Caco-2 (cell line): ENCODE results near the gene RRP8. TPM values are rescaled to one million over a fixed set of nuclear protein-coding genes. Genes with fewer than 3 reads are reported as not detected.

ENCODE experiments used
- BruUV-seq: library from RNA; stranded (reverse); fragments of 400-500 nt; replicated peaks from 2 replicates; lab custom pipeline; 2021; lab: Mats Ljungman, UMichigan
- CTCF ChIA-PET: fragments of 300-600 bp; sonication (Branson Sonifier 250); formaldehyde crosslinking; loops from one replicate; lab custom pipeline; 2022; ENCODE audit warnings: antibody characterized with exemption; lab: Charles Lee
- POLR2A ChIA-PET: fragments of 300-600 bp; sonication (Branson Sonifier 250); formaldehyde crosslinking; loops from one replicate; lab custom pipeline; 2022; ENCODE audit warnings: antibody characterized with exemption; lab: Charles Lee
- DNase-seq, 2 experiments: peaks; one replicate each; pipeline versions ENCODE4 v3.0.0 to v3.0.0-alpha.2; 2020 to 2022
- H3K27me3 ChIP-seq: replicated peaks from 2 replicates; pipeline ENCODE4 v1.6.0; 2011; ENCODE audit warnings: low read length; ENCODE audit not compliant: control insufficient read depth, insufficient read depth
- H3K36me3 ChIP-seq: 2 replicates; pipeline ENCODE4 v1.5.1; 2011; ENCODE audit warnings: low read length; ENCODE audit not compliant: control insufficient read depth, insufficient read depth
- H3K4me1 ChIP-seq: fragments of 250-450 bp; sonication (Bioruptor Pico); 2 replicates; pipeline ENCODE4 v1.5.1; 2020; ENCODE audit warnings: mild to moderate bottlenecking
- H3K4me3 ChIP-seq: 2 replicates; pipeline ENCODE4 v1.5.1; 2011; ENCODE audit warnings: low read depth, mild to moderate bottlenecking, control low read depth, low read length
- H3K9me3 ChIP-seq: fragments of 250-450 bp; sonication (Bioruptor Pico); 2 replicates; pipeline ENCODE4 v1.5.1; 2020; ENCODE audit warnings: mild to moderate bottlenecking, moderate library complexity
- H3K27ac Mint-ChIP-seq: one replicate; pipeline ENCODE4 v1.8.0; 2022; ENCODE audit warnings: mixed read lengths; ENCODE audit not compliant: unreplicated experiment
- H3K27me3 Mint-ChIP-seq: one replicate; pipeline ENCODE4 v1.8.0; 2022; ENCODE audit warnings: mixed read lengths; ENCODE audit not compliant: insufficient read depth, unreplicated experiment
- H3K36me3 Mint-ChIP-seq: one replicate; pipeline ENCODE4 v1.8.0; 2022; ENCODE audit warnings: mild to moderate bottlenecking, mixed read lengths; ENCODE audit not compliant: insufficient read depth, unreplicated experiment
- H3K4me1 Mint-ChIP-seq: one replicate; pipeline ENCODE4 v1.8.0; 2022; ENCODE audit warnings: low read depth, mixed read lengths; ENCODE audit not compliant: unreplicated experiment
- H3K4me3 Mint-ChIP-seq: one replicate; pipeline ENCODE4 v1.8.0; 2022; ENCODE audit warnings: mild to moderate bottlenecking, moderate library complexity, mixed read lengths; ENCODE audit not compliant: unreplicated experiment
- H3K9me3 Mint-ChIP-seq: one replicate; pipeline ENCODE4 v1.8.0; 2022; ENCODE audit warnings: mixed read lengths; ENCODE audit not compliant: unreplicated experiment
- CTCF ChIP-seq, 2 experiments: fragments of 200-600 bp in 1 of 2; IDR thresholded peaks; 1 replicate in 1 of 2; 2 replicates in 1 of 2; pipeline versions ENCODE4 v1.5.1 to v1.8.0; 2011 to 2022; ENCODE audit warnings: antibody characterized with exemption in 1 of 2, control low read depth in 1 of 2, inconsistent platforms in 1 of 2, low read depth in 1 of 2, low read length in 1 of 2, mild to moderate bottlenecking in 1 of 2, moderate library complexity in 1 of 2; ENCODE audit not compliant: insufficient read depth in 1 of 2, severe bottlenecking in 1 of 2, unreplicated experiment in 1 of 2
- intact Hi-C: fragments of 100-400 bp; cut with micrococcal nuclease; formaldehyde crosslinking; loops from one replicate; pipeline ENCODE4 v1.10.0; 2022; ENCODE audit not compliant: unreplicated experiment
- total RNA-seq: library from RNA; stranded (reverse); gene quantifications from 2 replicates; pipeline ENCODE4 v1.2.3, GENCODE V29; 2022

Gene RRP8
- total RNA-seq, 1 experiment from 2014 or later, result 21.0 TPM

DNA sequence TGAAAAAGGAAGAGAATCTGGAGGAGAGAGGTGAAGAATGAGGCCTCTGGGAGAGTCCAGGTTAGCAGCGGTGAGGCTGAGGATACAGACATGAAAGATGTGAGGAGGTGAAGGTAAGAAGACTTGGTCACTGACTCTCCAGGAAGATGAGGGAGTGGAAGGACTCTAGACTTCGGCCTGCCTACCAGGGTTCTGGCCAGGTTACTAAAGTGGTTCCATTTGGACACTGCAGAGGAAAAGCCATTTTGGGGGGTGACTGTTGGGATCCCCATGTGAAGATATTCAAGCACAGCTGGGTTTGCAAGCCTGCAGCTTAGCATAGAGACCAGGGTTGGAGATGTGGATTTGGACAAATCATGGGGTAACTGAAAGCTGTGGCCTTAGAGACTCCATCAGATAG lies 44.4 kb upstream of the RRP8 start:
- Histone ChIP-seq H3K36me3 (no peaks in the 10 kb centered on the region), H3K4me1 (peaks cover 8% of the 10 kb centered on the region; the same call in 1 of the 2 replicates), H3K4me3 (no peak overlapping the region), H3K9me3 (no peaks in the 10 kb centered on the region), H3K27me3 (no peaks in the 10 kb centered on the region; the same call in 1 of the 2 replicates)
- TF ChIP-seq CTCF (IDR thresholded peaks at IDR 0.05; ENCODE audit: insufficient read depth in 1 of 2, low read depth in 1 of 2, low read length in 1 of 2, severe bottlenecking in 1 of 2, unreplicated experiment in 1 of 2), result no peak
- Mint-ChIP-seq H3K4me3 (no peak overlapping the region), H3K27me3 (no peaks in the 10 kb centered on the region), H3K9me3 (no peaks in the 10 kb centered on the region), H3K27ac (no peak overlapping the region), H3K36me3 (no peaks in the 10 kb centered on the region), H3K4me1 (no peaks in the 10 kb centered on the region)
- BruUV-seq, result no TSS peak
- CTCF ChIA-PET, result interaction anchor here (0.7 kb wide), 1 partner anchor 35 kb away, joined by 4 read pairs; the partner anchor contains the start of gene MRPL17
- DNase-seq, result no peak
- intact Hi-C loops, result no loop called here
- POLR2A ChIA-PET, result no interaction called here

GRCh38 chr11:6646918-6647679 lies 43.7 kb upstream of the RRP8 start:
- intact Hi-C loops, result no loop called here
- POLR2A ChIA-PET, result no interaction called here
- no TSS peak for BruUV-seq
- Mint-ChIP-seq H3K4me3 (no peak overlapping the region), H3K27me3 (no peaks in the 10 kb centered on the region), H3K4me1 (no peaks in the 10 kb centered on the region), H3K36me3 (no peaks in the 10 kb centered on the region), H3K9me3 (no peaks in the 10 kb centered on the region), H3K27ac (no peak overlapping the region)
- DNase-seq, result no peak
- no peaks in the 10 kb centered on the region for H3K36me3 ChIP-seq
- CTCF ChIA-PET, result interaction anchor here (0.7 kb wide), 1 partner anchor 36 kb away, joined by 4 read pairs; the partner anchor contains the start of gene MRPL17
- TF ChIP-seq CTCF (IDR thresholded peaks at IDR 0.05; ENCODE audit: insufficient read depth in 1 of 2, low read depth in 1 of 2, low read length in 1 of 2, severe bottlenecking in 1 of 2, unreplicated experiment in 1 of 2), result no peak
- H3K9me3 ChIP-seq, result no peaks in the 10 kb centered on the region
- peaks cover 8% of the 10 kb centered on the region; the same call in 1 of the 2 replicates for H3K4me1 ChIP-seq
- H3K27me3 ChIP-seq, result no peaks in the 10 kb centered on the region; the same call in 1 of the 2 replicates
- H3K4me3 ChIP-seq, result no peak overlapping the region

DNA sequence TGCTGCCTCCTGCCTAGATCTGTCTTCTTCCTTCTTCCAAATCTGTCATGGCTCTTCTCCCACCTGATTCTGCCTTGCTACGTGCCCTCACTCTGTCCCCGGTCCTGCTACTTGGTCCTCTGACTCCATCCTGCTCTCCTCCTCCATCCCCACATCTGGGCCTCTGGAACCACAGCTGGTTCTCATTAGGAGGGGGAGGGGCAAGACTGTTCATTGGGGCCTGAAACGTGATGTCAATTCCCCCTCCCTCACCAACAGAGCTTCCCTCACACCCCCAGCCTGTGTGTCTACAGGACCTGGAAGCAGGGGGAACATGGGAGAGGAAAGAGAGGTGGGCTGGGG lies 43.1 kb upstream of the RRP8 start:
- H3K27me3 Mint-ChIP-seq, result no peaks in the 10 kb centered on the region
- H3K9me3 ChIP-seq, result no peaks in the 10 kb centered on the region
- BruUV-seq, result no TSS peak
- DNase-seq, result no peak
- no peak for TF ChIP-seq CTCF (IDR thresholded peaks at IDR 0.05; ENCODE audit: insufficient read depth in 1 of 2, low read depth in 1 of 2, low read length in 1 of 2, severe bottlenecking in 1 of 2, unreplicated experiment in 1 of 2)
- no peaks in the 10 kb centered on the region for H3K4me1 Mint-ChIP-seq
- H3K9me3 Mint-ChIP-seq, result no peaks in the 10 kb centered on the region
- H3K27me3 ChIP-seq, result no peaks in the 10 kb centered on the region; the same call in 1 of the 2 replicates
- no peaks in the 10 kb centered on the region for H3K36me3 Mint-ChIP-seq
- intact Hi-C loops, result no loop called here
- no peak overlapping the region for H3K27ac Mint-ChIP-seq
- CTCF ChIA-PET, result no interaction called here
- no peak overlapping the region for H3K4me3 ChIP-seq
- H3K4me1 ChIP-seq, result peaks cover 8% of the 10 kb centered on the region; the same call in 1 of the 2 replicates
- H3K4me3 Mint-ChIP-seq, result no peak overlapping the region
- POLR2A ChIA-PET, result no interaction called here
- no peaks in the 10 kb centered on the region for H3K36me3 ChIP-seq
